ENCODE results near the gene GRM5.

DNA sequence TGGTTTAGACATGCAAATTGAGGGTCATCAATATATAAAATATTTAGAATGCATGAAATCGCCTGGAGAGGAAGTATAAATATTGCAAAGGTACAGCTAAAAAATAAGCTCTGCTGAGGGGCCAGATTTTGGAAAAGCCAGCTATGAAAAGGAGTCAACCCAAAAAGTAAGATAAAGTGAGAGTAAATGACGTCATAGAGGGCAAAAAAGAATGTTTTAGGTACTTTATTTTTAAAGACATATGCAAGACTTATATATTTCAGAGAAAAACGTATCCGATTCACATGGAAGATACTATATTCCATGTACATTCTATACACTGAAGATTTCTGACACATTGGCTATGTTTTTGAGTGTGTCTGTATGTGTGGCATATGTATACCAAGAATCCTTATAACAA is 13.6 kb downstream of the GRM5 start:
- TF ChIP-seq, protein P1, sequence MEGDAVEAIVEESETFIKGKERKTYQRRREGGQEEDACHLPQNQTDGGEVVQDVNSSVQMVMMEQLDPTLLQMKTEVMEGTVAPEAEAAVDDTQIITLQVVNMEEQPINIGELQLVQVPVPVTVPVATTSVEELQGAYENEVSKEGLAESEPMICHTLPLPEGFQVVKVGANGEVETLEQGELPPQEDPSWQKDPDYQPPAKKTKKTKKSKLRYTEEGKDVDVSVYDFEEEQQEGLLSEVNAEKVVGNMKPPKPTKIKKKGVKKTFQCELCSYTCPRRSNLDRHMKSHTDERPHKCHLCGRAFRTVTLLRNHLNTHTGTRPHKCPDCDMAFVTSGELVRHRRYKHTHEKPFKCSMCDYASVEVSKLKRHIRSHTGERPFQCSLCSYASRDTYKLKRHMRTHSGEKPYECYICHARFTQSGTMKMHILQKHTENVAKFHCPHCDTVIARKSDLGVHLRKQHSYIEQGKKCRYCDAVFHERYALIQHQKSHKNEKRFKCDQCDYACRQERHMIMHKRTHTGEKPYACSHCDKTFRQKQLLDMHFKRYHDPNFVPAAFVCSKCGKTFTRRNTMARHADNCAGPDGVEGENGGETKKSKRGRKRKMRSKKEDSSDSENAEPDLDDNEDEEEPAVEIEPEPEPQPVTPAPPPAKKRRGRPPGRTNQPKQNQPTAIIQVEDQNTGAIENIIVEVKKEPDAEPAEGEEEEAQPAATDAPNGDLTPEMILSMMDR (conservative IDR thresholded peaks at IDR 0.05 in 1 of 2, IDR thresholded peaks at IDR 0.05 in 1 of 2; ENCODE audit: low read depth in 1 of 2, low read length in 2 of 2): no peak
- no peak for TF ChIP-seq EZH2 (IDR thresholded peaks at IDR 0.05; ENCODE audit: low read length, missing control alignments)
